Peyer's patch (tissue), 4 donors: ENCODE results near the gene TBCD. TPM values are rescaled to one million over a fixed set of nuclear protein-coding genes. Genes with fewer than 3 reads are reported as not detected.

Experiments
- DNase-seq, 3 donors: peaks; one replicate each; pipeline ENCODE4 v3.0.0-alpha.2; 2017 to 2019
- H3K27ac ChIP-seq, 4 donors: fragments of 200-600 bp; sonication (generic); one replicate each; pipeline ENCODE4 v1.5.1; 2016 to 2019
- H3K27me3 ChIP-seq, 2 donors: fragments of 200-600 bp; sonication (generic); one replicate each; pipeline ENCODE4 v1.5.1; 2019
- H3K36me3 ChIP-seq, 3 donors: fragments of 200-600 bp; sonication (generic); one replicate each; pipeline ENCODE4 v1.5.1; 2016 to 2019
- H3K4me1 ChIP-seq, 4 donors: fragments of 200-600 bp; sonication (generic); one replicate each; pipeline ENCODE4 v1.5.1; 2016 to 2019
- H3K4me3 ChIP-seq, 4 donors: fragments of 200-600 bp; sonication (generic); 1 replicate in 3 of 4; 2 replicates in 1 of 4; pipeline ENCODE4 v1.5.1; 2016 to 2019; ENCODE audit warnings: mild to moderate bottlenecking in 1 of 4
- H3K9me3 ChIP-seq, 4 donors: fragments of 200-600 bp; sonication (generic); one replicate each; pipeline ENCODE4 v1.5.1; 2016 to 2019; ENCODE audit warnings: mild to moderate bottlenecking in 1 of 4
- CTCF ChIP-seq, 6 experiments: fragments of 450-650 bp in 4 of 6; fragments of 200-600 bp in 2 of 6; sonication (generic) in 1 of 6; IDR thresholded peaks; one replicate each; pipeline ENCODE4 v1.5.1; 2017 to 2019; ENCODE audit warnings: antibody characterized with exemption in 6 of 6, mild to moderate bottlenecking in 3 of 6, moderate library complexity in 1 of 6
- POLR2A ChIP-seq, 2 donors: fragments of 450-650 bp; IDR thresholded peaks; one replicate each; pipeline ENCODE4 v1.5.1; 2017; ENCODE audit warnings: antibody characterized with exemption in 2 of 2, mild to moderate bottlenecking in 2 of 2, moderate library complexity in 2 of 2
- total RNA-seq, 4 donors: library from RNA; depleted of rRNA; stranded (reverse); fragments of >200 nt; gene quantifications; one replicate each; pipeline ENCODE4 v1.1.0, GENCODE V29; 2016

Gene TBCD
- total RNA-seq, 4 donors from 2014 or later = 58.7 to 130 (median 74.8) TPM

GRCh38 chr17:82704886-82705285 is 47.0 kb upstream of the TBCD start:
- Histone ChIP-seq H3K9me3 (no peaks in the 10 kb centered on the region), H3K27me3 (no peaks in the 10 kb centered on the region), H3K4me3 (peak overlapping the region in 1 of 4 donors; percentile 41), H3K36me3 (no peaks in the 10 kb centered on the region), H3K4me1 (peaks cover 0 to 25% (median 6%) of the 10 kb centered on the region in 4 donors), H3K27ac (peak overlapping the region in 3 of 4 donors; percentile 57 to 92 (median 75))
- no peak for TF ChIP-seq CTCF (IDR thresholded peaks at IDR 0.05)
- TF ChIP-seq POLR2A (IDR thresholded peaks at IDR 0.05) = no peak
- DNase-seq = no peak

- Histone ChIP-seq H3K4me3 (no peak overlapping the region), H3K9me3 (no peaks in the 10 kb centered on the region), H3K27ac (no peak overlapping the region), H3K27me3 (no peaks in the 10 kb centered on the region), H3K4me1 (peaks cover 0 to 25% (median 6%) of the 10 kb centered on the region in 4 donors), H3K36me3 (no peaks in the 10 kb centered on the region)
- no peak for TF ChIP-seq POLR2A (IDR thresholded peaks at IDR 0.05)
- TF ChIP-seq CTCF (IDR thresholded peaks at IDR 0.05) = no peak
- no peak for DNase-seq
These were observed 46.1 kb upstream of the TBCD start for GRCh38 chr17:82705756-82706155.

GRCh38 chr17:82709024-82709675 is 42.7 kb upstream of the TBCD start:
- H3K9me3 ChIP-seq = no peaks in the 10 kb centered on the region
- DNase-seq = no peak
- H3K4me1 ChIP-seq = peaks cover 0 to 10% (median 0%) of the 10 kb centered on the region in 4 donors
- H3K4me3 ChIP-seq = no peak overlapping the region
- no peaks in the 10 kb centered on the region for H3K27me3 ChIP-seq
- no peaks in the 10 kb centered on the region for H3K36me3 ChIP-seq
- H3K27ac ChIP-seq = no peak overlapping the region
- no peak for TF ChIP-seq POLR2A (IDR thresholded peaks at IDR 0.05)
- TF ChIP-seq CTCF (IDR thresholded peaks at IDR 0.05) = no peak

GRCh38 chr17:82709676-82710498 is 42.0 kb upstream of the TBCD start:
- TF ChIP-seq CTCF (IDR thresholded peaks at IDR 0.05) = no peak
- TF ChIP-seq POLR2A (IDR thresholded peaks at IDR 0.05) = no peak

GRCh38 chr17:82710499-82711232 is 41.2 kb upstream of the TBCD start:
- peaks cover 0 to 5% (median 0%) of the 10 kb centered on the region in 4 donors for H3K4me1 ChIP-seq
- no peaks in the 10 kb centered on the region for H3K36me3 ChIP-seq
- no peaks in the 10 kb centered on the region for H3K27me3 ChIP-seq
- TF ChIP-seq CTCF (IDR thresholded peaks at IDR 0.05) = no peak
- TF ChIP-seq POLR2A (IDR thresholded peaks at IDR 0.05) = no peak
- no peak overlapping the region for H3K27ac ChIP-seq
- H3K9me3 ChIP-seq = no peaks in the 10 kb centered on the region
- no peak for DNase-seq
- no peak overlapping the region for H3K4me3 ChIP-seq

More at GRCh38 chr17:82709676-82710498, 42.0 kb upstream of the TBCD start:
- no peak for DNase-seq
- no peaks in the 10 kb centered on the region for H3K27me3 ChIP-seq
- H3K36me3 ChIP-seq = no peaks in the 10 kb centered on the region
- H3K4me3 ChIP-seq = no peak overlapping the region
- H3K9me3 ChIP-seq = no peaks in the 10 kb centered on the region
- no peak overlapping the region for H3K27ac ChIP-seq
- H3K4me1 ChIP-seq = peaks cover 0 to 7% (median 0%) of the 10 kb centered on the region in 4 donors
